T-helper 17 cell (primary cell): ENCODE results near the gene SLC37A2. TPM values are rescaled to one million over a fixed set of nuclear protein-coding genes. Genes with fewer than 3 reads are reported as not detected.
"Not testable (repeated sequence)": the region's sequence is repeated elsewhere in the genome, so short reads cannot be mapped to it uniquely, and the experiment has no call there.

Experiments
- ATAC-seq: fragments of 150-1000 bp; cut with Tn5 transposase; 2 replicates; pipeline ENCODE4 v1.10.0; 2021; ENCODE audit warnings: mild to moderate bottlenecking, moderate library complexity
- DNase-seq, 3 donors: peaks; one replicate each; pipeline versions ENCODE4 v3.0.0 to v3.0.0-alpha.2; 2020 to 2021
- H3K9me3 ChIP-seq: one replicate; pipeline ENCODE4 v1.7.0; 2013; ENCODE audit warnings: low read length, mild to moderate bottlenecking; ENCODE audit not compliant: control insufficient read depth, poor library complexity, severe bottlenecking
- H3K27ac Mint-ChIP-seq: one replicate; pipeline ENCODE4 v1.8.0; 2022; ENCODE audit warnings: mild to moderate bottlenecking, moderate library complexity, mixed read lengths
- H3K27me3 Mint-ChIP-seq: one replicate; pipeline ENCODE4 v1.8.0; 2022; ENCODE audit warnings: mixed read lengths
- H3K36me3 Mint-ChIP-seq: one replicate; pipeline ENCODE4 v1.8.0; 2022; ENCODE audit warnings: low read depth, mixed read lengths
- H3K4me1 Mint-ChIP-seq: one replicate; pipeline ENCODE4 v1.8.0; 2022; ENCODE audit warnings: mild to moderate bottlenecking, mixed read lengths
- H3K4me3 Mint-ChIP-seq: one replicate; pipeline ENCODE4 v1.8.0; 2022; ENCODE audit warnings: mild to moderate bottlenecking, moderate library complexity, mixed read lengths
- total RNA-seq, 4 donors: library from RNA in 2 of 4; stranded (reverse) in 2 of 4; gene quantifications; one replicate each; pipeline ENCODE4 v1.2.3 and lab custom pipeline; 2022 to 2026

The SLC37A2 gene
- total RNA-seq, 2 donors from 2014 or later = 0.52 to 0.90 TPM

- peaks cover 46% of the 10 kb centered on the region for H3K27me3 Mint-ChIP-seq
- peaks cover 3% of the 10 kb centered on the region for H3K36me3 Mint-ChIP-seq
- no peak for DNase-seq
- H3K4me1 Mint-ChIP-seq = no peaks in the 10 kb centered on the region
- no peak overlapping the region for H3K27ac Mint-ChIP-seq
- ATAC-seq = no peak
- no peaks in the 10 kb centered on the region for H3K9me3 ChIP-seq
- H3K4me3 Mint-ChIP-seq = no peak overlapping the region
Measured at GRCh38 chr11:125082611-125083311, 19.7 kb downstream of the SLC37A2 start.

- no peaks in the 10 kb centered on the region for H3K4me1 Mint-ChIP-seq
- no peaks in the 10 kb centered on the region for H3K9me3 ChIP-seq
- ATAC-seq (no peak), DNase-seq (no peak)
- H3K4me3 Mint-ChIP-seq = no peak overlapping the region
- H3K36me3 Mint-ChIP-seq = no peaks in the 10 kb centered on the region
- H3K27ac Mint-ChIP-seq = no peak overlapping the region
- peaks cover 39% of the 10 kb centered on the region for H3K27me3 Mint-ChIP-seq
Measured at GRCh38 chr11:125083312-125084056, 20.4 kb downstream of the SLC37A2 start.

- ATAC-seq = no peak
- no peak for DNase-seq
- no peaks in the 10 kb centered on the region for H3K36me3 Mint-ChIP-seq
- H3K27me3 Mint-ChIP-seq = peaks cover 33% of the 10 kb centered on the region
- no peaks in the 10 kb centered on the region for H3K9me3 ChIP-seq
- no peak overlapping the region for H3K4me3 Mint-ChIP-seq
- no peaks in the 10 kb centered on the region for H3K4me1 Mint-ChIP-seq
- no peak overlapping the region for H3K27ac Mint-ChIP-seq
Measured at GRCh38 chr11:125084057-125084416, 20.9 kb downstream of the SLC37A2 start.

DNA sequence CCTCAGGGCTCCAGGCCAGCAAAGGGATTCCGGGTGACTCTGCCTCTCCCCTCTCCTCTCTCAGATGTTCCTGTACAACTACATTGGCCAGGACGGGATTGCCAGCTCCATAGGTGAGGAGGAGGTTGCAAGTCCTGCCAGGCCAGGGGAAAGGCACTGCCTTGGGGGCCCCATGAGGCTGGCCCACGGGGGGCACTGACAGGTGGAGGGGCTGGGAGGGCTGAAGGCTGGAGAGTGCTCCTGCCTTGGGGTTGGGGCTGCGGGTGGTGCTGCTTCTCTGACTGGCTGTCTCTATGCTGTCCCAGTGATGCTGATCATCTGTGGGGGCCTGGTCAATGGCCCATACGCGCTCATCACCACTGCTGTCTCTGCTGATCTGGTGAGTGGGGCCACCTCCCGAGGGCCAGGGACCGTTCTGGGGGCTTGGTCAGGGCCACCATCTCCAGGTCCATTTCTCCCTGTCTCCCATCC, 21.7 kb downstream of the SLC37A2 start:
- H3K27me3 Mint-ChIP-seq = peaks cover 29% of the 10 kb centered on the region
- no peaks in the 10 kb centered on the region for H3K9me3 ChIP-seq
- no peak for DNase-seq
- ATAC-seq = no peak
- H3K4me1 Mint-ChIP-seq = no peaks in the 10 kb centered on the region
- no peak overlapping the region for H3K4me3 Mint-ChIP-seq
- H3K27ac Mint-ChIP-seq = no peak overlapping the region
- no peaks in the 10 kb centered on the region for H3K36me3 Mint-ChIP-seq

DNA sequence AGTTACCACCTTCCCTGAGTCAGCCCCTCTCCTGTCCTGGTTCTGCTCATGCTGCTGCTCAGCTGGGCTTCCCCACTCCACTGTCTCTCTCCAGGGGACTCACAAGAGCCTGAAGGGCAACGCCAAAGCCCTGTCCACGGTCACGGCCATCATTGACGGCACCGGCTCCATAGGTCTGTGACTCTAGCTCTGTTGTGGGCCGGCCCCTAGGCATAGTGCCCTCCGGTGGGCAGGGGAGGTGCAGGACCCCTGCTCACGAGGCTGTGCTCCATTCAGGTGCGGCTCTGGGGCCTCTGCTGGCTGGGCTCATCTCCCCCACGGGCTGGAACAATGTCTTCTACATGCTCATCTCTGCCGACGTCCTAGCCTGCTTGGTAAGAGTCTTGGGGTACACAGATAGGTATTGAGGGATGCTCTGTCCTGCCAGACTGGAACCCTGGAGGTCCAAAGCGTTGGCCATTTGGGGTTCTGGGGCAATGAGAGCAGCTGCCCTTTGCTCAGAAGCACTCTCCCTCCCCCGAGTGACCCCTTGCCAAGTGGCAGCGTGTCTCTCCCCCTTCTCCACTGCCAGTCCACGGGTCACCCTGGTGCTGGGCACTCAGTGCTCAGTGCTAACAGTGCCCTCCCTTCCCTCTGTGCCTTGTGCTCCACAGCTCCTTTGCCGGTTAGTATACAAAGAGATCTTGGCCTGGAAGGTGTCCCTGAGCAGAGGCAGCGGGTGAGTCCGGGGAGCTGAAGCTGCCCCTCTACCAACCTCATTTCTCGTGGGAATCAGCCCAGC, 22.4 kb downstream of the SLC37A2 start:
- H3K4me1 Mint-ChIP-seq = no peaks in the 10 kb centered on the region
- no peaks in the 10 kb centered on the region for H3K36me3 Mint-ChIP-seq
- H3K27ac Mint-ChIP-seq = no peak overlapping the region
- peaks cover 29% of the 10 kb centered on the region for H3K27me3 Mint-ChIP-seq
- DNase-seq (no peak), ATAC-seq (no peak)
- no peaks in the 10 kb centered on the region for H3K9me3 ChIP-seq
- no peak overlapping the region for H3K4me3 Mint-ChIP-seq

- Mint-ChIP-seq H3K27ac (no peak overlapping the region), H3K36me3 (no peaks in the 10 kb centered on the region), H3K4me3 (no peak overlapping the region), H3K4me1 (peaks cover 2% of the 10 kb centered on the region), H3K27me3 (peaks cover 26% of the 10 kb centered on the region)
- DNase-seq = no peak
- ATAC-seq = no peak
- H3K9me3 ChIP-seq = no peaks in the 10 kb centered on the region
Measured at GRCh38 chr11:125086633-125087296, 23.7 kb downstream of the SLC37A2 start.

DNA sequence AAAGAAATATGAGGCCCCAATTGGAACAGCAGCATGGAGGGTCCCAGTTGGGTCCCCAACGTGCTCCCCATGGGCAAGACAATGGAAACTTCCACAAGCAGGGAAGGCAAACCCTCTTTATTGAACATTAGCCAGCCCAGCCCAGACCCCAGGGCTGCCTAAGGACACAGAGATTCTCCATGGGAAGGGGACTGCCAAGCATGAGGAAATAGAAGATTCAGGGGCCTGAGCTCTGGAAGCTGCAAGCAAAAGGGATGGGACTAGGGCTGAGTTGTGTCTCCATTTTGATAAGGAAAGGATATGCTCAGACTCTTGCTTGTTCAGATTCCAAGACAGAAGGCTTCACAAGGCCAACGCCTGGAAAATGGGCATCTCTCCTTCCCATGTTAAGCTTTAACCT, 25.0 kb downstream of the SLC37A2 start:
- H3K4me3 Mint-ChIP-seq = no peak overlapping the region
- no peaks in the 10 kb centered on the region for H3K9me3 ChIP-seq
- DNase-seq (no peak), ATAC-seq (no peak)
- peaks cover 2% of the 10 kb centered on the region for H3K4me1 Mint-ChIP-seq
- no peak overlapping the region for H3K27ac Mint-ChIP-seq
- peaks cover 2% of the 10 kb centered on the region for H3K36me3 Mint-ChIP-seq
- H3K27me3 Mint-ChIP-seq = peaks cover 21% of the 10 kb centered on the region

DNA sequence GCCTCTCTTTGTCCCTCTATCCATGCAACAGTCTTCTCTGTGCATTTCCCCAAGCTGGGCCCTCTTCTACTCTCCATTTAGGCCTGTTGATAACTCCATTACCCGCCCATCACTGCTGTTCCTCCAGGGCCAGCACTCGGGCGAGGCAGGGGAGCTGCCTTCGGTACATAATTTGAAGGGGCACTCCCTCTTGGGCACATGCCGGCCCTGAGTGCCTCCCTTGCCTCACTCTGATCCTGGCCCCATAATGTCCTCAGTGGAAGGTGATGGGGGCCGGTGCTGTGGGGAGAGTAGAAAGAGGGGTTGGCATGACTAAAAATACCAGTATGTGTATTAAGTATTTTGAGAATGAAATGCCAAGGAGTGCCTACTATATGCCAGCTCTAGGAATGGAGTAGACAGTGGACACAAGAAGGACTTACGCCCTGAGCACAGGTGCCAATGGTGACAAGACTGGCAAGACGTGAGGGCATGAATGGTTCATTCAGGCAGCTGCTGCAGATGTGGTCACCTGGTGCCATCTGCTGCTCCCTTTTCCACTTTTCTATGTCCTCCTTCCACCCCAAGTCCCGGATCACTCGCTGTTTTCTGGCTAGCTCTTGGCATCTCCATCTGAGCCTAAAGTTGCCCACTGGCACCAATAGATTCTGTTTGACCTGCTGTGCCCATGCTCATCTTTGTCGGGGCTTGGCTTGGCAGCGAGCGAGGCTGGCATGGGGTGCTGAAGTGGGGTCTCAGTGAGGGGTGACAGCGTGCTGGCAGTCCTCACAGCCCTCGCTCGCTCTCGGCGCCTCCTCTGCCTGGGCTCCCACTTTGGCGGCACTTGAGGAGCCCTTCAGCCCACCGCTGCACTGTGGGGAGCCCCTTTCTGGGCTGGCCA, 25.7 kb downstream of the SLC37A2 start:
- Mint-ChIP-seq H3K4me3 (no peak overlapping the region), H3K4me1 (peaks cover 2% of the 10 kb centered on the region), H3K36me3 (peaks cover 2% of the 10 kb centered on the region), H3K27ac (no peak overlapping the region), H3K27me3 (peaks cover 18% of the 10 kb centered on the region)
- no peak for ATAC-seq
- no peak for DNase-seq
- H3K9me3 ChIP-seq = no peaks in the 10 kb centered on the region

DNA sequence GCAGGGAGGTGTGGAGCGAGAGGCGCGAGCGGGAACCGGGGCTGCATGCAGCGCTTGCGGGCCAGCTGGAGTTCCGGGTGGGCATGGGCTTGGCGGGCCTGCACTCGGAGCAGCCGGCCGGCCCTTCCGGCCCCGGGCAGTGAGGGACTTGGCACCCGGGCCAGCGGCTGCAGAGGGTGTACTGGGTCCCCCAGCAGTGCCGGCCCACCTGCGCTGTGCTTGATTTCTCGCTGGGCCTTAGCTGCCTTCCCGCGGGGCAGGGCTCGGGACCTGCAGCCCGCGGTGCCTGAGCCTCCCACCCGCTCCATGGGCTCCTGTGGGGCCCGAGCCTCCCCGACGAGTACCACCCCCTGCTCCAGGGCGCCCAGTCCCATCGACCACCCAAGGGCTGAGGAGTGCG, 26.4 kb downstream of the SLC37A2 start:
- H3K4me3 Mint-ChIP-seq, H3K27ac Mint-ChIP-seq, DNase-seq, H3K4me1 Mint-ChIP-seq, H3K9me3 ChIP-seq, ATAC-seq, H3K36me3 Mint-ChIP-seq: not testable (repeated sequence)
- H3K27me3 Mint-ChIP-seq = peaks cover 11% of the 10 kb centered on the region

DNA sequence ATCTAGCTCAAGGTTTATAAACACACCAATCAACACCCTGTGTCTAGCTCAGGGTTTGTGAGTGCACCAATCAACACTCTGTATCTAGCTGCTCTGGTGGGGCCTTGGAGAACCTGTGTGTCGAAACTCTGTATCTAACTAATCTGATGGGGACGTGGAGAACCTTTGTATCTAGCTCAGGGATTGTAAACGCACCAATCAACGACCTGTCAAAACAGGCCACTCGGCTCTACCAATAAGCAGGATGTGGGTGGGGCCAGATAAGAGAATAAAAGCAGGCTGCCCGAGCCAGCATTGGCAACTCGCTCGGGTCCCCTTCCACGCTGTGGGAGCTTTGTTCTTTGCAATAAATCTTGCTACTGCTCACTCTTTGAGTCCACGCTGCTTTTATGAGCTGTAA, 27.0 kb downstream of the SLC37A2 start:
- H3K27me3 Mint-ChIP-seq, H3K36me3 Mint-ChIP-seq, ATAC-seq: not testable (repeated sequence)

DNA sequence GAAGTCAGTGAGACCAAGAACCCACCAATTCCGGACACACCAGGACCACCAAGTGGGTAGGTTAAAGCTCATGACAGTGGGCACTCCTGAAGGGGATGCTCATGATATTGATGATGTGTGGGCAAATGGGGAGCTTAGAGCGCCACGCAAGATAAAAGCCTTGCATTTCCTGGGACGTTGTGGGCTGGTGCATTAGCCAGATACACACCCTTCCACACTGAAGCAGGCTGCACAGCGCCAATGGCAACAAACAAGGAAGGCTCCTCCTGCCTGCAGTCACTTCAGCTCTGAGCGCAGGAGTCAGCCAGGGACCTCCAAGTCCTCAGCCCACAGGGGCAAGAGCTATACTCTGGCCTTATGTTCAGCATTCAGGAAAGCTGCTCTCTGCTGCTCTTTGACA, 27.7 kb downstream of the SLC37A2 start:
- ATAC-seq = no peak

More for the DNA sequence above, 27.0 kb downstream of the SLC37A2 start:
- peak overlapping the region; percentile 77 for H3K27ac Mint-ChIP-seq
- not testable (repeated sequence) for H3K4me1 Mint-ChIP-seq, H3K4me3 Mint-ChIP-seq, H3K9me3 ChIP-seq, DNase-seq

DNA sequence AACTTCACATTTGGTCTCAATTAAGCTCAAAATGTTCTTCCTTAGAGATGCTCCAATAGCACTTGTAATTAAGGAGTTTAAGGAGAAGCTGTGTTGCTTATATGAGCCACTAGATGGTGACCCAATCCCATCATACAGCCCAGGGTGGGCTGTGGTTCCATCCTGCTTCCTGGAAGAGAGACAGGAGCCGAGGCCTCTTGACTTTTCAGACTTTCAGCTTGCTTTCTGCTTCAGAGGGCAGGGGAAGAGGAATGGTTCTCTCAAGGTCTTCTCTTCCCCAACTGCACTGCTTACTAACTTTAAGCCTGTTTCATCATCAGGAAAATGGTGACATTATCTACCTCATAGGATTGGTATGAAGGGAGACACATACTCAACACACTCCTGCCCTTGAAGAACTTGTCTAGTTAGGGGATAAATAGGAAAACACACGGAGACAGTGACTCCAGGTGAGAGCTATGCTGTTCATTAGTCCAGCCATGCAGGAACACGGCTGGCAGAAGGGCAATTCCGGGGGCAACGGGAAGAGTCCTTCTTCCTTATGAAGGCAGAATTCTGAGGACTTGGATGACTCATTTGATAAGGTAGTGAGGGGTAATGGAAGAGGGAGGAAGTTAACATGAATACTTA, 28.3 kb downstream of the SLC37A2 start:
- no peak for ATAC-seq
- no peaks in the 10 kb centered on the region for H3K27me3 Mint-ChIP-seq
- no peak for DNase-seq

More for the DNA sequence above, 27.7 kb downstream of the SLC37A2 start:
- Mint-ChIP-seq H3K4me3 (no peak overlapping the region), H3K27me3 (peaks cover 2% of the 10 kb centered on the region), H3K36me3 (peaks cover 2% of the 10 kb centered on the region), H3K27ac (peak overlapping the region; percentile 77), H3K4me1 (peaks cover 2% of the 10 kb centered on the region)
- no peaks in the 10 kb centered on the region for H3K9me3 ChIP-seq
- no peak for DNase-seq

More for the DNA sequence above, 28.3 kb downstream of the SLC37A2 start:
- Mint-ChIP-seq H3K4me3 (no peak overlapping the region), H3K27ac (peak overlapping the region; percentile 77), H3K4me1 (peaks cover 2% of the 10 kb centered on the region), H3K36me3 (peaks cover 2% of the 10 kb centered on the region)
- no peaks in the 10 kb centered on the region for H3K9me3 ChIP-seq
